Activated naive CD8-positive, alpha-beta T cell treated with anti-CD3 and anti-CD28 coated beads for 36 hours (primary cell): ENCODE results near the gene SOCS7. TPM values are rescaled to one million over a fixed set of nuclear protein-coding genes. Genes with fewer than 3 reads are reported as not detected.

Experiments
- DNase-seq: peaks from one replicate; pipeline ENCODE4 v3.0.0; 2021
- H3K27ac Mint-ChIP-seq: one replicate; pipeline ENCODE4 v1.8.0; 2022; ENCODE audit warnings: mild to moderate bottlenecking, moderate library complexity, mixed read lengths
- H3K27me3 Mint-ChIP-seq: one replicate; pipeline ENCODE4 v1.8.0; 2022; ENCODE audit warnings: mild to moderate bottlenecking, mixed read lengths
- H3K36me3 Mint-ChIP-seq: one replicate; pipeline ENCODE4 v1.8.0; 2021; ENCODE audit warnings: mild to moderate bottlenecking, mixed read lengths
- H3K4me1 Mint-ChIP-seq: one replicate; pipeline ENCODE4 v1.8.0; 2021; ENCODE audit warnings: mixed read lengths
- H3K4me3 Mint-ChIP-seq: one replicate; pipeline ENCODE4 v1.8.0; 2022; ENCODE audit warnings: mild to moderate bottlenecking, moderate library complexity, mixed read lengths
- H3K9me3 Mint-ChIP-seq: one replicate; pipeline ENCODE4 v1.8.0; 2022; ENCODE audit warnings: mixed read lengths
- total RNA-seq, 2 experiments: library from RNA; stranded (reverse); gene quantifications; one replicate each; pipeline ENCODE4 v1.2.3, GENCODE V29; 2021

Gene SOCS7
- total RNA-seq, 2 experiments from 2014 or later: 17.3 to 18.2 TPM

- peaks cover 5% of the 10 kb centered on the region for H3K4me1 Mint-ChIP-seq
- no peak overlapping the region for H3K4me3 Mint-ChIP-seq
- no peaks in the 10 kb centered on the region for H3K9me3 Mint-ChIP-seq
- no peaks in the 10 kb centered on the region for H3K36me3 Mint-ChIP-seq
- H3K27ac Mint-ChIP-seq: no peak overlapping the region
- peaks cover 83% of the 10 kb centered on the region for H3K27me3 Mint-ChIP-seq
- no peak for DNase-seq
Observed at GRCh38 chr17:38420518-38420917, 68.9 kb downstream of the SOCS7 start.

GRCh38 chr17:38421171-38421841 lies 69.7 kb downstream of the SOCS7 start:
- no peak for DNase-seq
- no peak overlapping the region for H3K4me3 Mint-ChIP-seq
- no peak overlapping the region for H3K27ac Mint-ChIP-seq
- peaks cover 2% of the 10 kb centered on the region for H3K4me1 Mint-ChIP-seq
- no peaks in the 10 kb centered on the region for H3K36me3 Mint-ChIP-seq
- no peaks in the 10 kb centered on the region for H3K9me3 Mint-ChIP-seq
- peaks cover 88% of the 10 kb centered on the region for H3K27me3 Mint-ChIP-seq

GRCh38 chr17:38421871-38422827 lies 70.5 kb downstream of the SOCS7 start:
- Mint-ChIP-seq H3K27me3 (peaks cover 87% of the 10 kb centered on the region), H3K36me3 (no peaks in the 10 kb centered on the region), H3K4me1 (peaks cover 3% of the 10 kb centered on the region), H3K4me3 (no peak overlapping the region), H3K27ac (no peak overlapping the region), H3K9me3 (no peaks in the 10 kb centered on the region)
- no peak for DNase-seq

- Mint-ChIP-seq H3K9me3 (no peaks in the 10 kb centered on the region), H3K4me1 (peaks cover 7% of the 10 kb centered on the region), H3K4me3 (no peak overlapping the region), H3K36me3 (no peaks in the 10 kb centered on the region), H3K27ac (no peak overlapping the region), H3K27me3 (peaks cover 78% of the 10 kb centered on the region)
- DNase-seq: no peak
Observed at GRCh38 chr17:38424297-38424972, 72.8 kb downstream of the SOCS7 start.

- Mint-ChIP-seq H3K27ac (no peak overlapping the region), H3K4me1 (peaks cover 7% of the 10 kb centered on the region), H3K4me3 (no peak overlapping the region), H3K36me3 (no peaks in the 10 kb centered on the region), H3K9me3 (no peaks in the 10 kb centered on the region), H3K27me3 (peaks cover 78% of the 10 kb centered on the region)
- DNase-seq: no peak
Observed at GRCh38 chr17:38425031-38425430, 73.4 kb downstream of the SOCS7 start.

GRCh38 chr17:38425744-38426143 lies 74.1 kb downstream of the SOCS7 start:
- peaks cover 72% of the 10 kb centered on the region for H3K27me3 Mint-ChIP-seq
- no peak overlapping the region for H3K4me3 Mint-ChIP-seq
- peaks cover 7% of the 10 kb centered on the region for H3K4me1 Mint-ChIP-seq
- no peaks in the 10 kb centered on the region for H3K9me3 Mint-ChIP-seq
- no peaks in the 10 kb centered on the region for H3K36me3 Mint-ChIP-seq
- DNase-seq: no peak
- no peak overlapping the region for H3K27ac Mint-ChIP-seq

- DNase-seq: no peak
- Mint-ChIP-seq H3K36me3 (no peaks in the 10 kb centered on the region), H3K4me1 (peaks cover 7% of the 10 kb centered on the region), H3K9me3 (no peaks in the 10 kb centered on the region), H3K27me3 (peaks cover 67% of the 10 kb centered on the region), H3K4me3 (no peak overlapping the region), H3K27ac (no peak overlapping the region)
Observed at GRCh38 chr17:38426441-38426840, 74.8 kb downstream of the SOCS7 start.

- Mint-ChIP-seq H3K36me3 (no peaks in the 10 kb centered on the region), H3K27me3 (peaks cover 57% of the 10 kb centered on the region), H3K9me3 (no peaks in the 10 kb centered on the region), H3K4me1 (peaks cover 7% of the 10 kb centered on the region), H3K4me3 (peak overlapping the region; percentile 62), H3K27ac (no peak overlapping the region)
- DNase-seq: no peak
Observed at GRCh38 chr17:38427160-38427949, 75.7 kb downstream of the SOCS7 start.

GRCh38 chr17:38428112-38428642 lies 76.5 kb downstream of the SOCS7 start, which contains the start of gene ARHGAP23:
TSS of gene ARHGAP23 (plus strand) at chr17:38428464. CDS start at chr17:38428486, 22 bp downstream.
- DNase-seq: peak; percentile 27
- H3K27me3 Mint-ChIP-seq: peaks cover 52% of the 10 kb centered on the region
- no peak within 1 kb of the TSS for H3K27ac Mint-ChIP-seq
- H3K4me3 Mint-ChIP-seq: peak within 1 kb of the TSS; percentile 62
- peaks cover 7% of the 10 kb centered on the region for H3K4me1 Mint-ChIP-seq
- no peaks in the 10 kb centered on the region for H3K36me3 Mint-ChIP-seq
- no peaks in the 10 kb centered on the region for H3K9me3 Mint-ChIP-seq

- Mint-ChIP-seq H3K4me3 (no peak overlapping the region), H3K4me1 (peaks cover 7% of the 10 kb centered on the region)
Observed at GRCh38 chr17:38428643-38429371, 77.2 kb downstream of the SOCS7 start.

GRCh38 chr17:38429476-38430100 lies 77.9 kb downstream of the SOCS7 start:
- Mint-ChIP-seq H3K27me3 (peaks cover 38% of the 10 kb centered on the region), H3K4me1 (peaks cover 7% of the 10 kb centered on the region), H3K9me3 (no peaks in the 10 kb centered on the region), H3K36me3 (no peaks in the 10 kb centered on the region), H3K4me3 (peak overlapping the region; percentile 30), H3K27ac (no peak overlapping the region)
- DNase-seq: no peak

More at GRCh38 chr17:38428643-38429371, 77.2 kb downstream of the SOCS7 start:
- DNase-seq: peak; percentile 22
- Mint-ChIP-seq H3K27me3 (peaks cover 45% of the 10 kb centered on the region), H3K27ac (no peak overlapping the region), H3K36me3 (no peaks in the 10 kb centered on the region), H3K9me3 (no peaks in the 10 kb centered on the region)

- peaks cover 7% of the 10 kb centered on the region for H3K4me1 Mint-ChIP-seq
- peaks cover 30% of the 10 kb centered on the region for H3K27me3 Mint-ChIP-seq
- no peaks in the 10 kb centered on the region for H3K9me3 Mint-ChIP-seq
- DNase-seq: no peak
- no peak overlapping the region for H3K4me3 Mint-ChIP-seq
- no peaks in the 10 kb centered on the region for H3K36me3 Mint-ChIP-seq
- H3K27ac Mint-ChIP-seq: no peak overlapping the region
Observed at GRCh38 chr17:38430316-38430715, 78.7 kb downstream of the SOCS7 start.

GRCh38 chr17:38430822-38431221 lies 79.2 kb downstream of the SOCS7 start:
- H3K4me1 Mint-ChIP-seq: peaks cover 7% of the 10 kb centered on the region
- DNase-seq: no peak
- no peak overlapping the region for H3K4me3 Mint-ChIP-seq
- H3K27ac Mint-ChIP-seq: no peak overlapping the region
- no peaks in the 10 kb centered on the region for H3K9me3 Mint-ChIP-seq
- H3K36me3 Mint-ChIP-seq: no peaks in the 10 kb centered on the region
- H3K27me3 Mint-ChIP-seq: peaks cover 25% of the 10 kb centered on the region
